Tibial nerve (tissue), 3 donors: ENCODE results near the gene CEACAM7.

Source experiments
- POLR2A ChIP-seq, 2 donors: fragments of 450-650 bp; IDR thresholded peaks; one replicate each; pipeline ENCODE4 v1.6.1; 2017; ENCODE audit warnings: antibody characterized with exemption in 2 of 2, mild to moderate bottlenecking in 2 of 2, moderate library complexity in 2 of 2
- TF ChIP-seq, protein P1 (sequence below), 5 experiments: fragments of 200-600 bp in 3 of 5; fragments of 450-650 bp in 2 of 5; sonication (generic) in 3 of 5; IDR thresholded peaks; one replicate each; pipeline ENCODE4 v1.5.1; 2016 to 2019; ENCODE audit warnings: antibody characterized with exemption in 5 of 5, mild to moderate bottlenecking in 3 of 5, moderate library complexity in 2 of 5

DNA sequence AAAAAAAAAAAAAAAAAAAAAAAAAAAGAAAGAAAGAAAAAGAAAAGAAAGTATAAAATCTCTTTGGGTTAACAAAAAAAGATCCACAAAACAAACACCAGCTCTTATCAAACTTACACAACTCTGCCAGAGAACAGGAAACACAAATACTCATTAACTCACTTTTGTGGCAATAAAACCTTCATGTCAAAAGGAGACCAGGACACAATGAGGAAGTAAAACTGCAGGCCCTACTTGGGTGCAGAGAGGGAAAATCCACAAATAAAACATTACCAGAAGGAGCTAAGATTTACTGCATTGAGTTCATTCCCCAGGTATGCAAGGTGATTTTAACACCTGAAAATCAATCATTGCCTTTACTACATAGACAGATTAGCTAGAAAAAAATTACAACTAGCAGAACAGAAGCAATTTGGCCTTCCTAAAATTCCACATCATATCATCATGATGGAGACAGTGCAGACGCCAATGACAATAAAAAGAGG lies 10.7 kb upstream of the CEACAM7 start:
- TF ChIP-seq, protein P1, sequence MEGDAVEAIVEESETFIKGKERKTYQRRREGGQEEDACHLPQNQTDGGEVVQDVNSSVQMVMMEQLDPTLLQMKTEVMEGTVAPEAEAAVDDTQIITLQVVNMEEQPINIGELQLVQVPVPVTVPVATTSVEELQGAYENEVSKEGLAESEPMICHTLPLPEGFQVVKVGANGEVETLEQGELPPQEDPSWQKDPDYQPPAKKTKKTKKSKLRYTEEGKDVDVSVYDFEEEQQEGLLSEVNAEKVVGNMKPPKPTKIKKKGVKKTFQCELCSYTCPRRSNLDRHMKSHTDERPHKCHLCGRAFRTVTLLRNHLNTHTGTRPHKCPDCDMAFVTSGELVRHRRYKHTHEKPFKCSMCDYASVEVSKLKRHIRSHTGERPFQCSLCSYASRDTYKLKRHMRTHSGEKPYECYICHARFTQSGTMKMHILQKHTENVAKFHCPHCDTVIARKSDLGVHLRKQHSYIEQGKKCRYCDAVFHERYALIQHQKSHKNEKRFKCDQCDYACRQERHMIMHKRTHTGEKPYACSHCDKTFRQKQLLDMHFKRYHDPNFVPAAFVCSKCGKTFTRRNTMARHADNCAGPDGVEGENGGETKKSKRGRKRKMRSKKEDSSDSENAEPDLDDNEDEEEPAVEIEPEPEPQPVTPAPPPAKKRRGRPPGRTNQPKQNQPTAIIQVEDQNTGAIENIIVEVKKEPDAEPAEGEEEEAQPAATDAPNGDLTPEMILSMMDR (IDR thresholded peaks at IDR 0.05): no peak
- TF ChIP-seq POLR2A (IDR thresholded peaks at IDR 0.05): no peak
